PFSK-1 (cell line): ENCODE results near the gene DNAH5.

Source experiments
- POLR2AphosphoS5 ChIP-seq: IDR thresholded peaks from 2 replicates; pipeline ENCODE4 v1.6.1; 2012; ENCODE audit warnings: low read depth, mild to moderate bottlenecking, control low read depth, low read length, moderate library complexity
- TAF1 ChIP-seq: IDR thresholded peaks from 2 replicates; pipeline ENCODE4 v1.6.1; 2012; ENCODE audit warnings: low read length, control low read depth, borderline replicate concordance; ENCODE audit not compliant: insufficient read depth
- TF ChIP-seq, protein P1 (sequence below), 2 experiments: IDR thresholded peaks; 2 replicates each; pipeline versions ENCODE4 v1.6.1 to v1.8.0; 2011 to 2012; ENCODE audit warnings: low read depth in 2 of 2, low read length in 2 of 2, control low read depth in 1 of 2, inconsistent platforms in 1 of 2, mild to moderate bottlenecking in 1 of 2, moderate library complexity in 1 of 2; ENCODE audit not compliant: insufficient read depth in 1 of 2

DNA sequence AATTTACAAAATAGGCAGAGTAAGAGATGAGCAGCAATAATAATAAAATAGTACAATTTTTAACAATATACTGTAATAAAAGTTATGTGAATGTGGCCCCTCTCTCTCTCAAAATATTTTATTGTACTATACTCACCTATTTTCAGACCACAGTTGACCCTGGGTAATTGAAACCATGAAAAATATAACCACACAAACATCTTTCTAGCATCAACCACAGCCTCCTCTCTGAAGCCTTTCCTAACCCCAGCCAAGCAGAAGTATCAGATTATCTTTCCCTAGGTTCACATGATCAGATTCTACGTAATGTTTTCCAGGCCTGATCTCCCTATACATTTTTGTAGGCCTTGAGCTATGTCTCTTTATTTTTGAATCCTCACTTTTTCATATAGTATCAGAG lies 35.2 kb downstream of the DNAH5 start:
- TF ChIP-seq TAF1 (no peak), POLR2AphosphoS5 (no peak)
- TF ChIP-seq, protein P1, sequence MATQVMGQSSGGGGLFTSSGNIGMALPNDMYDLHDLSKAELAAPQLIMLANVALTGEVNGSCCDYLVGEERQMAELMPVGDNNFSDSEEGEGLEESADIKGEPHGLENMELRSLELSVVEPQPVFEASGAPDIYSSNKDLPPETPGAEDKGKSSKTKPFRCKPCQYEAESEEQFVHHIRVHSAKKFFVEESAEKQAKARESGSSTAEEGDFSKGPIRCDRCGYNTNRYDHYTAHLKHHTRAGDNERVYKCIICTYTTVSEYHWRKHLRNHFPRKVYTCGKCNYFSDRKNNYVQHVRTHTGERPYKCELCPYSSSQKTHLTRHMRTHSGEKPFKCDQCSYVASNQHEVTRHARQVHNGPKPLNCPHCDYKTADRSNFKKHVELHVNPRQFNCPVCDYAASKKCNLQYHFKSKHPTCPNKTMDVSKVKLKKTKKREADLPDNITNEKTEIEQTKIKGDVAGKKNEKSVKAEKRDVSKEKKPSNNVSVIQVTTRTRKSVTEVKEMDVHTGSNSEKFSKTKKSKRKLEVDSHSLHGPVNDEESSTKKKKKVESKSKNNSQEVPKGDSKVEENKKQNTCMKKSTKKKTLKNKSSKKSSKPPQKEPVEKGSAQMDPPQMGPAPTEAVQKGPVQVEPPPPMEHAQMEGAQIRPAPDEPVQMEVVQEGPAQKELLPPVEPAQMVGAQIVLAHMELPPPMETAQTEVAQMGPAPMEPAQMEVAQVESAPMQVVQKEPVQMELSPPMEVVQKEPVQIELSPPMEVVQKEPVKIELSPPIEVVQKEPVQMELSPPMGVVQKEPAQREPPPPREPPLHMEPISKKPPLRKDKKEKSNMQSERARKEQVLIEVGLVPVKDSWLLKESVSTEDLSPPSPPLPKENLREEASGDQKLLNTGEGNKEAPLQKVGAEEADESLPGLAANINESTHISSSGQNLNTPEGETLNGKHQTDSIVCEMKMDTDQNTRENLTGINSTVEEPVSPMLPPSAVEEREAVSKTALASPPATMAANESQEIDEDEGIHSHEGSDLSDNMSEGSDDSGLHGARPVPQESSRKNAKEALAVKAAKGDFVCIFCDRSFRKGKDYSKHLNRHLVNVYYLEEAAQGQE (IDR thresholded peaks at IDR 0.05; ENCODE audit: insufficient read depth in 1 of 2, low read depth in 2 of 2, low read length in 2 of 2), result no peak
